HG03439 (cell line): ENCODE data around the gene FBXO44.
"Not testable (repeated sequence)": the region's sequence is repeated elsewhere in the genome, so short reads cannot be mapped to it uniquely, and the experiment has no call there.

Source experiments
- ATAC-seq: cut with Tn5 transposase; IDR thresholded peaks from one replicate; pipeline ENCODE4 v1.9.1; 2021; ENCODE audit warnings: mild to moderate bottlenecking, moderate library complexity; ENCODE audit not compliant: unreplicated experiment

Gene FBXO44, protein sequence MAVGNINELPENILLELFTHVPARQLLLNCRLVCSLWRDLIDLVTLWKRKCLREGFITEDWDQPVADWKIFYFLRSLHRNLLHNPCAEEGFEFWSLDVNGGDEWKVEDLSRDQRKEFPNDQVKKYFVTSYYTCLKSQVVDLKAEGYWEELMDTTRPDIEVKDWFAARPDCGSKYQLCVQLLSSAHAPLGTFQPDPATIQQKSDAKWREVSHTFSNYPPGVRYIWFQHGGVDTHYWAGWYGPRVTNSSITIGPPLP

DNA sequence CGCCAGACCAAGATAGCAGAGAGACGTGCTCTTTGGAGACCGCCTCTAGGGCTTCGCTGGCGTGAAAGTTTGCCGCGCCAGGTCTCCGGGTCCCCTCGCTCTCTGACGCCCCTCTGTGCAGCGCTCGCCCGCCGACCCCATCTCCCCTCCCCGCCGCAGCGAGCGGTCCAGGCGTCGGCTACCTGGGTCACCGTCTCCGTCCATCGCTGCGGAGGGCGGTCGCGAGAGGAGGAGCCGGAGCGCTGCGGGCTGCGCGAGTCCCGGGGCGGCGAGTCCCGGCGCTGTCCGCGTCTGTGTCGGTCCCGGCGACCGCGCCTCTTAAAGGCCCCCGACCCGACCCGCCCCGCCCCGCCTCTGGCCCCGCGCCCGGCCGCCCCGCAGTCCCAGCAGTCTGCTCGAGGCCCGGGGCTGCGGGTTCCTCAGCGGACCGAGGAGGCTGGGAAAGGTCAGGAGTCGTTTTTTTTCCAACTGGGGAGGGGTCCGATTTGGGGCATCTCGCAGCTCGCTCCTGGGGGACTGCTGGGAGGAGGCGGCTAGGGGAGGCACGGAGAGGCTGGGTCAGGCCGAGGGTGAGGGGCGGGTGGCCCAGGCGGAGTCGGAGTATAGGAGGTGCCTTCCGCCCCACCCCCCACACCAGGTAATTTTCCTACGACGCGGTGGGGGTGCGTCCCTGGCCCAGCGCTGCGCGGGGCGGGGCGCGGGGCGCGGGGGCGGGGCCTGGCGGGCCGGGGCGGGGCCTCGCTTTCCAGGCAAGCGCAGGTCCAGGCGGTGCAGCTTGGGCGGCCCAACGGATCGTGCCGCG is at the start of gene FBXO44, which contains the start of gene FBXO2:
Gene FBXO44, plus strand, starts transcription at position 741 of the 802 bp plus-strand sequence. CDS start 959 bp downstream, outside the sequence.
Gene FBXO2, minus strand, starts transcription at position 293 of the 802 bp plus-strand sequence. Its CDS starts 89 bp downstream, at position 204.
- ATAC-seq, result peak; percentile 62

DNA sequence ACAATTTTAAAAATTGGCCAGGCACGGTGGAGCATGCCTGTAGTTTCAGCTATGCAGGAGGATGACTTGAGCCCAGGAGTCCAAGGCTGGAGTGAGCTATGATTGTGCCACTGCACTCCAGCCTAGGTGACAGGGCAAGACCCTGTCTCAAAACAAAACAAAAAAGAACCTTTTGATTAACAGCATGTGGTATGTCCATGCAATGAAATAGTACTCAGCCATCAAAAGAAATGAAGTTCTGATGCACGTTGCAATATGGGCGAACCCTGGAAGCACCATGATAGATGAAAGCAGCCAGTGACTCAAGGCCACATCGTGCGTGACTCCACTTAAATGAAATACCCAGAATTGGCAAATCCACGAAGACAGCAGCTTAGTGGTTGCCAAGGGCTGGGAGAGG is 47.9 kb upstream of the FBXO44 start:
- ATAC-seq, result no peak

- not testable (repeated sequence) for ATAC-seq
Measured at GRCh38 chr1:11608596-11609130, 46.0 kb upstream of the FBXO44 start.

DNA sequence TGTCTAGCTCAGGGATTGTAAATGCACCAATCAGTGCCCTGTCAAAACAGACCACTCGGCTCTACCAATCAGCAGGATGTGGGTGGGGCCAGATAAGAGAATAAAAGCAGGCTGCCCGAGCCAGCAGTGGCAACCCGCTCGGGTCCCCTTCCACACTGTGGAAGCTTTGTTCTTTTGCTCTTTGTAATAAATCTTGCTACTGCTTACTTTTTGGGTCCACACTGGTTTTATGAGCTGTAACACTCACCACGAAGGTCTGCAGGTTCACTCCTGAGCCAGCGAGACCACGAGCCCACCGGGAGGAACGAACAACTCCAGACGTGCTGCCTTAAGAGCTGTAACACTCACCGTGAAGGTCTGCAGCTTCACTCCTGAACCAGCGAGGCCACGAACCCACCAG is 45.3 kb upstream of the FBXO44 start:
- not testable (repeated sequence) for ATAC-seq

DNA sequence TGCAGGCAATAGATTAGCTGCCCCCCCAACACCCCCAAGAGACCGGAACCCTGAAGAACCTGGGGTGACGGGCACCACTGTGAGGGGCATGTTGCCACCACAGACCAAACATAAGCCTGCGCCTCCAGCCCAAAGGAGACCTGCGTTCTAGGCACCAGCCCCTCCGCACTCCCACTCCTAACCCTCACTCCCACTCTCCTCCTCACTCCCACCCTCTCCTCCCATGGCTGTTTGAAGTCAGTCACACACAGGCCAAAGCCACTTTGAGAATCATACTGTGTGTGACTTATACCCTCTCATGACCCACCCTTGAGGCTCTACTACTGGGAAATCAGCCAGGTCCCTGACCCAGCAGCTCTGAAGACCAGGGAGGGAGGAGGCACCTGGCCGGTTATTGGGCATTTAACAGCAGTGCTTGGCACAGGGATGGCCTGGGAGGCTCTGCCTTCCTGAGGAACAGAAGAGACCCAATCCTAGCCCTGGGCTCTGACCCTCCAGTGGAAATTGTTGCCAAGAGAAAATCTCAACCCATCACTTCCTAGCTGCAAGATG is 44.0 kb upstream of the FBXO44 start:
- ATAC-seq, result no peak

- no peak for ATAC-seq
Measured at GRCh38 chr1:11611638-11612327, 42.9 kb upstream of the FBXO44 start.

- no peak for ATAC-seq
Measured at GRCh38 chr1:11613347-11613746, 41.3 kb upstream of the FBXO44 start.

DNA sequence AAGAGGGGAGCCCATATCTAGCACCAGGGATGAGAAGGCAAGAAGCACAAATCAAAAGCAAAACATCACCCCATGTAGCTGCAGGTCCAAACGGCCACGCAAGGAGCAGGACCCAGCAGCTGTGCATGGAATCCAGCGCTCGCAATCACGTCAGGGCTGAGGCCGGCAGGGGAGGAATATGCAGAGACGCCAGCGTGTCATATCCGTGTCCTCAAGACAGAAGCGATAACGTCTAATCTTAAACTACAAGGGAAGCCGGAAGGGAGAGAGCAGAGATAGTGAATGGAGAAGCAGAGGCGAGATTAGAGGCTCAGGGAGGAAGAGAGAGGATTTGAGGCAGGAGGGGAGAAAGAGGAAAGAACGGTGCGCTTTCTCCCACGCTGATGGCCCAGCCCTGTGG is 39.6 kb upstream of the FBXO44 start:
- ATAC-seq, result no peak

DNA sequence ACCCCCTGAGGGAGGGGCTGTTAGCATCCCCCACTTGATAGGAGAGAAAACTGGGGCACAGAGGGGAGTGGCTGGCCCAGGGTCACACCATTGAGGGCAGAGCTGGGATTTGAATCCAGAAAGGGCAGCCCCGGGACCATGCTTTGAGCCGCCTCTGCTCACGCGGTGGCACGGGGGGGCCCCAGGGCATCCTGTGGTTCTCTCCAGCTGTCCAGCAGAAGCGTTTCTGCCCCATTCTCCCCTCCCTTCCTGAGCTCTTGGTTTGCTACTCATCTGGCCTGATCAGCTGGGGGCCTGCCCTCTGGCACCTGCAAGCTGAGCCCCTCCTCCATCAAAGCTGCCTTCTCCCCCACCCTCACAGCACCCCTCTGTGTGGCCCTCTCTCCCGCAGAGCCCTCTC is 37.9 kb upstream of the FBXO44 start:
- no peak for ATAC-seq

GRCh38 chr1:11617314-11617713 is 37.4 kb upstream of the FBXO44 start:
- no peak for ATAC-seq

- no peak for ATAC-seq
Measured at GRCh38 chr1:11617741-11618140, 36.9 kb upstream of the FBXO44 start.

GRCh38 chr1:11620405-11620804 is 34.3 kb upstream of the FBXO44 start:
- ATAC-seq, result no peak

DNA sequence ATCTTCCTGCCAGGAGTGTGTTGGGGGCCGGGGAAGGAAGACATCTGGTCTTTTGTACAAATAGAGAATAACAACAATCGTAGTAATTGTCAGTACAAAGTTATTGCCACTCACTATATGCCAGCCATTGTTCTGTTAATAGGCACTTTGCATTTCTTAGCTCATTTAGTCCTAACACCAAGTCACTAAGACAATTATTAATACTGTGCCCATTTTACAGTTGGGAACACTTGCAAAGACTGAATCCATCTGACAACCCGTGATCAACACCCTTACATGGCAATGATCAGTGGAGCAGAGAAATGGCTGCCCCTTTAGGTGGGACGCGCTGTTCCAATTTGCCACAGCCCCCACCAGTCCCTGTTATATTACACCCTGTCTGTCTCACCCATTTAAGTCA is 33.8 kb upstream of the FBXO44 start:
- no peak for ATAC-seq

DNA sequence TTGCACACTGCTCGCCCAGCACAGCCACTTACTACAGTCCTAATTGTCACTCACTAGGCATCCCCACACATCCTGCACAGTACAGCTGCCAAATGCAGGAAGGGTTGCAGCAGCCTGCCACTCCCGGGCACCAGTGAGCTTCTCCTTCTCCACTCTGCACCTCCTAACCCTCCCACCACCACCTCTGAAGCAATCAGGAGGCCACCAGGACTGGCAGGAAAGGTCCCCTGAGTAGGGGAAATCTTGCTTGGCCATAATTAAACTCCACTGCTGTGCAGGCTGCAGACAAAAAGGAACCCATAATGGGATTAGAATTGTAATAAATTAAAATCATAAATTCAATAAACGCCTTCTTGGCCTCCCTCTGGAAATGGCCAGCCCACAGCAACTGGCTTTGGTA is 32.3 kb upstream of the FBXO44 start:
- ATAC-seq, result no peak

DNA sequence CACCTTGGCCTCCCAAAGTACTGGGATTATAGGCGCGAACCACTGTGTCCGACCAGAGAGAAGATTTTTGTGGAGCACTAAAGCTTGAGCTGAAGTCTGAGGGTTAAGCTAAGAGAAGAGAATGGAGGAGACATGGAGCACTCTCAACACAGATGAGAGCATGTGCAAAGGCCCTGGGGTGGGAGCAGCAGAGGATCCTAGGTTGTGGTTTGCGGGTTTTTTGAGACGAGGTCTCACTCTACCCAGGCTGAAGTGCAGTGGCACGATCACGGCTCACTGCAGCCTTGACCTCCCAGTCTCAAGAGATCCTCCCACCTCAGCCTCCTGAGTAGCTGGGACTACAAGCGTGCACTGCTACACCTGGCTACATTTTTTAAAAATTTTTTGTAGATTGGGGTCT is 31.0 kb upstream of the FBXO44 start:
- no peak for ATAC-seq

- ATAC-seq, result no peak
Measured at GRCh38 chr1:11626551-11626950, 28.1 kb upstream of the FBXO44 start.

DNA sequence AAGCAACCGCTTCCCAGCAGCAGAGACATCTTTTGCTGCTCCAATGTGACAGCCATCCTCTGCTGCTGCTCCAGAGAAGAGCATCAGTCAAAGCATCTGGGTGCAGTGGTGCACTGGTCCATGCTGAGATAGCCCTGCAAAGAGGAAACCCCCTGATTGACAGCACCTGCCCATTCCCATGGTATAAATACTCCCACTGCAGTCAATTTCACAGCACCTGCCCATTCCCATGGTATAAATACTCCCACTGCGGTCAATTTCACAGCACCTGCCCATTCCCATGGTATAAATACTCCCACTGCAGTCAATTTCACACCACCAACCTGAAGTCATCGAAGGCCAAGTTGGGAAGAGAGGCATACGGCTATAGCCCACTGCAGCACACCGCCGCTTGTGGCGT is 25.9 kb upstream of the FBXO44 start:
- no peak for ATAC-seq

DNA sequence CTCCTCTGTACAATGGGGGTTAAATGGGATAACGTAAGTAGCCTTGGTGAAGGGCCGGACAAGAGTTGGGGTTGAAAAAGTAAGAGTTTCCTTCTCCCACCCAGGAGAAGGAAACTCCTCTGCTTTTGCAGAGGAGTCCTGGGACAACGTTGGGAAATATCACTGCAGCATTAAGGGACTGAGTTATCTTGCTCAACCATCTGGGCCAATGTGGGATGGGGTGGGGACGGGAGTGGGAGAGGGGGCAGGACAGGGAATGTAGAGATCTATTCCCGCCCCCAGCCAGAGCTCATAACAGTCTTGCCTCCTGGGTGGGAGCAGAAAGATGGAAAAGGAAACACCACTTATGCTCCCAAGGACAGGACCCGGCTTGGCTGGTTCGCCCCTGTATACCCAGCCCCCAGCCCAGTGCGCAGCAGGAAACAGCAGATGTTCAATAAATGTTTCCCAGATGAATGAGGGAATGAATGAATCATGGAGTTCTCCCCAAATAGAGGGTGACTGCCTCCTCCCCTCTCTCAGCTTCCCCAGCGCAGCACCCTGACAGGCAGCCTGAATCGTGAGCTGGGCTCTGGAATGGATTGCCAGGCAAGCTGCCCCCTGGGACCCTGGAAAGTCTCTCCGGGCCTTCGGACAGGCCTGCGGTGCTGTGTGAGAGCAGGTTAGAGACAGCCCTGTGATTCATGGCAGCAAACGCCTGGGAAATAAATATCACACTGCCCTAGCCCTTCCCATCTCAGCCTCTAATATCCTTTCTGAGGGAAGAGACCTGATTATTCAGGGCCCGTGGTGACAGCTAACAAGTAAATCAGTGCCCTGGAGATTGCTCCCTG is 25.3 kb upstream of the FBXO44 start:
- ATAC-seq, result no peak

- no peak for ATAC-seq
Measured at GRCh38 chr1:11634365-11635192, 20.1 kb upstream of the FBXO44 start.
